IMR-90 (cell line): Measurements from ENCODE around the gene CYGB. TPM values are rescaled to one million over a fixed set of nuclear protein-coding genes. Genes with fewer than 3 reads are reported as not detected.

Experiments
- ATAC-seq: fragments of 200-7000 bp; cut with Tn5 transposase; 2 replicates; pipeline ENCODE4 v1.9.1; 2020; ENCODE audit warnings: low read depth, mild to moderate bottlenecking, moderate library complexity
- BruUV-seq: library from RNA; stranded (reverse); fragments of 400-500 nt; replicated peaks from 2 replicates; lab custom pipeline; 2021; lab: Mats Ljungman, UMichigan
- CTCF ChIA-PET: fragments of 300-600 bp; formaldehyde crosslinking; extraction: SDS; loops from one replicate; lab custom pipeline; 2021; ENCODE audit warnings: antibody characterized with exemption; lab: Yijun Ruan, JAX
- POLR2A ChIA-PET: fragments of 300-600 bp; sonication (Branson Sonifier 250); formaldehyde crosslinking; loops from one replicate; lab custom pipeline; 2022; ENCODE audit warnings: antibody characterized with exemption; ENCODE audit not compliant: unreplicated experiment; lab: Charles Lee
- DNase-seq: peaks from one replicate; pipeline ENCODE4 v3.0.0; 2013
- H2AFZ ChIP-seq: replicated peaks from 2 replicates; pipeline ENCODE3; 2013; ENCODE audit warnings: low read length, mild to moderate bottlenecking; ENCODE audit not compliant: poor library complexity
- H2AK5ac ChIP-seq: 2 replicates; pipeline ENCODE4 v1.6.1; 2013; ENCODE audit warnings: low read depth, low read length, inconsistent platforms
- H2AK9ac ChIP-seq: replicated peaks from 2 replicates; pipeline ENCODE3; 2013; ENCODE audit warnings: mild to moderate bottlenecking, low read depth, low read length, moderate library complexity; ENCODE audit not compliant: poor library complexity
- H2BK120ac ChIP-seq: 2 replicates; pipeline ENCODE4 v1.6.1; 2013; ENCODE audit warnings: low read depth, low read length, inconsistent platforms
- H2BK15ac ChIP-seq: 3 replicates; pipeline ENCODE4 v1.6.1; 2013; ENCODE audit warnings: low read depth, low read length, inconsistent platforms
- H2BK20ac ChIP-seq: 2 replicates; pipeline ENCODE4 v1.6.1; 2013; ENCODE audit warnings: low read depth, mild to moderate bottlenecking, inconsistent platforms, low read length, moderate library complexity
- H2BK5ac ChIP-seq: 2 replicates; pipeline ENCODE4 v1.6.1; 2013; ENCODE audit warnings: mild to moderate bottlenecking, low read depth, low read length, inconsistent platforms; ENCODE audit not compliant: poor library complexity, severe bottlenecking
- H3K14ac ChIP-seq: replicated peaks from 2 replicates; pipeline ENCODE4 v1.6.1; 2013; ENCODE audit warnings: low read depth, low read length, inconsistent platforms
- H3K18ac ChIP-seq: 2 replicates; pipeline ENCODE4 v1.6.1; 2013; ENCODE audit warnings: low read depth, low read length, control low read depth
- H3K23ac ChIP-seq: 2 replicates; pipeline ENCODE4 v1.6.1; 2013; ENCODE audit warnings: low read depth, low read length, inconsistent platforms
- H3K27ac ChIP-seq: 2 replicates; pipeline ENCODE4 v1.5.1; 2013; ENCODE audit warnings: mild to moderate bottlenecking, control low read depth, low read length; ENCODE audit not compliant: insufficient read depth
- H3K27me3 ChIP-seq: 2 replicates; pipeline ENCODE4 v1.6.1; 2013; ENCODE audit warnings: low read length; ENCODE audit not compliant: control insufficient read depth, insufficient read depth
- H3K36me3 ChIP-seq: 2 replicates; pipeline ENCODE4 v1.6.1; 2013; ENCODE audit warnings: low read length, mixed read lengths; ENCODE audit not compliant: control insufficient read depth, insufficient read depth
- H3K4ac ChIP-seq: 2 replicates; pipeline ENCODE4 v1.6.1; 2013; ENCODE audit warnings: low read depth, low read length, inconsistent platforms
- H3K4me1 ChIP-seq: 2 replicates; pipeline ENCODE4 v1.6.1; 2013; ENCODE audit warnings: low read length, mixed read lengths; ENCODE audit not compliant: control insufficient read depth, insufficient read depth
- H3K4me2 ChIP-seq: 2 replicates; pipeline ENCODE4 v1.6.1; 2013; ENCODE audit warnings: low read depth, mild to moderate bottlenecking, control low read depth, low read length, moderate library complexity
- H3K4me3 ChIP-seq: 2 replicates; pipeline ENCODE4 v1.5.1; 2013; ENCODE audit warnings: low read depth, mild to moderate bottlenecking, control low read depth, low read length, moderate library complexity; ENCODE audit not compliant: insufficient read depth
- H3K56ac ChIP-seq: 2 replicates; pipeline ENCODE4 v1.6.1; 2013; ENCODE audit warnings: low read length, inconsistent platforms; ENCODE audit not compliant: insufficient read depth; ENCODE audit errors: extremely low read depth
- H3K79me1 ChIP-seq, 2 experiments: 2 replicates each; pipeline ENCODE4 v1.6.1; 2013; ENCODE audit warnings: low read length in 2 of 2, inconsistent platforms in 1 of 2, low read depth in 1 of 2
- H3K9ac ChIP-seq: 2 replicates; pipeline ENCODE4 v1.6.1; 2013; ENCODE audit warnings: low read depth, low read length, control low read depth
- H3K9me1 ChIP-seq: 2 replicates; pipeline ENCODE4 v1.6.1; 2013; ENCODE audit warnings: low read length, inconsistent platforms; ENCODE audit not compliant: insufficient read depth
- H3K9me3 ChIP-seq: 2 replicates; pipeline ENCODE4 v1.6.1; 2013; ENCODE audit warnings: low read length; ENCODE audit not compliant: control insufficient read depth, insufficient read depth
- H4K20me1 ChIP-seq: 2 replicates; pipeline ENCODE4 v1.6.1; 2013; ENCODE audit warnings: low read length, inconsistent platforms; ENCODE audit not compliant: insufficient read depth
- H4K5ac ChIP-seq: 2 replicates; pipeline ENCODE4 v1.6.1; 2013; ENCODE audit warnings: mild to moderate bottlenecking, low read depth, low read length, control low read depth
- H4K8ac ChIP-seq, 2 experiments: 2 replicates each; pipeline ENCODE4 v1.6.1; 2013; ENCODE audit warnings: low read depth in 2 of 2, low read length in 2 of 2, control low read depth in 1 of 2, inconsistent platforms in 1 of 2
- H4K91ac ChIP-seq: 2 replicates; pipeline ENCODE4 v1.6.1; 2013; ENCODE audit warnings: low read depth, low read length, inconsistent platforms; ENCODE audit not compliant: insufficient read depth
- CEBPB ChIP-seq: IDR thresholded peaks from 2 replicates; pipeline ENCODE4 v1.6.1; 2012; ENCODE audit warnings: low read depth, low read length, improper control_type of control experiment
- MAZ ChIP-seq: IDR thresholded peaks from 2 replicates; pipeline ENCODE4 v1.6.1; 2012; ENCODE audit warnings: low read depth, mild to moderate bottlenecking, low read length, improper control_type of control experiment, moderate library complexity, borderline replicate concordance
- RAD21 ChIP-seq: IDR thresholded peaks from 2 replicates; pipeline ENCODE4 v1.6.1; 2012; ENCODE audit warnings: low read length, improper control_type of control experiment
- USF2 ChIP-seq: fragments of 150-350 bp; IDR thresholded peaks from 2 replicates; pipeline ENCODE4 v1.6.1; 2017; ENCODE audit warnings: mild to moderate bottlenecking, antibody characterized with exemption, low read length, low read depth
- WGBS, 2 experiments: methylation state at CpG; one replicate each; pipeline versions ENCODE4 v1.1.5 to v1.1.7; 2013; ENCODE audit warnings: missing lambda C conversion rate in 2 of 2; ENCODE audit not compliant: insufficient read length in 1 of 2; ENCODE audit errors: extremely low coverage in 2 of 2; 5-methylcytosine and 5-hydroxymethylcytosine counted together
- dilution Hi-C: fragments of 300-500 bp; cut with HindIII; formaldehyde crosslinking; loops from one replicate; pipeline ENCODE4 v1.14.3; 2018; ENCODE audit warnings: low sequenced_read_pairs; ENCODE audit not compliant: unreplicated experiment
- in situ Hi-C: fragments of 300-500 bp; cut with MboI; formaldehyde crosslinking; loops from 3 replicates; pipeline ENCODE4 v1.14.3; 2019; ENCODE audit warnings: low sequenced_read_pairs, inconsistent platforms, mixed read lengths
- intact Hi-C: fragments of 100-400 bp; cut with micrococcal nuclease; formaldehyde crosslinking; loops from 2 replicates; pipeline ENCODE4 v1.10.0; 2022
- polyA plus RNA-seq, 3 experiments: library from polyadenylated mRNA; depleted of rRNA; stranded (reverse); fragments of >200 nt; gene quantifications; 2 replicates each; pipeline ENCODE4 v1.2.3, GENCODE V29; 2012; ENCODE audit warnings: low replicate concordance in 1 of 3
- total RNA-seq: library from RNA; depleted of rRNA; stranded (reverse); fragments of >200 nt; gene quantifications from 2 replicates; pipeline ENCODE4 v1.2.3, GENCODE V29; 2012

Gene CYGB
- total and polyA plus RNA-seq, 2 of the 4 experiments (the other 2 are of a cell fraction), result 1.3 to 2.9 TPM

DNA sequence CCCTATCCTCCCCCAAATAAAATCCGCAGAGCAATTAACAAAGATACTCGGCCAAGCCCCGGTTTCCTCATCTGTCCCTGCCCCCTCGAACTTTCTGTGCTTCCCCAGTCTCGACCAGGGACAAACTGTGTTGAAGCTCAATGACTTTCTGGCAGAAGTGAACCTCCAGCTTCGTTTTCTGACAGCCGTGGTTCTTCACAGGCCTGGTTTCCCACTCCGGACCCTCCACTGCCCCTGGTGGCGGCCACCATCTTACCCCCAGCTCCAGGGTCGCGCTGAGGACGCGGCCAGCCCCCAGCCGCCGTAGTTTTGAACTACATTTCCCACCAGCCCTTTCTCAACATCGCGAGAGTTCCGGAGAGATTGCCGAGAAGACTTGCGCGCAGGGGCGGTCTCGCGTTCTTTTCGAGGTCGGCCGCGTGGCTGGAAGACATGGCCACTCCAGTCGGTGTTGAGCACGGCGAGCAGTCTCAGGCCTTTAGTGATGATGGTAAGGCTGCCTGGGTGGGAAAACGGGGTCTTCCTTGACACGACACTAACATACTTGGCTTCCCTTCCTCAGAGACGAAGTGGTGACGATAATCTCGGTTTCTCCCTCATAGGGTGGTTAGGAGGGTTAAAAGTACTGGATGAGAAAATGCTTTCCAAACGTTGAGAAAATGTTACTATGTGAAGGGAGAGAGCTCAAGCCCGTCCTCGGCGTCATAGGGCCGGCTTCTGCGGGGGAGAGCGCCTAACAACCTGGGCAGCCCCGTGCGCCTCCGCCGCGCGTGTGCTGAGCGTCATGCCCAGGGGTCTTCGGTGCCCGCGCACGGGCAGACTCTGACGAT, 20.1 kb upstream of the CYGB start (continued):
- TF ChIP-seq USF2, result peak; percentile 48; the same call in 1 of the 2 replicates

- peak overlapping the region; percentile 89 to 96 for H4K8ac ChIP-seq
- peak overlapping the region; percentile 89 for H2AK9ac ChIP-seq
- peak overlapping the region; percentile 84; the same call in 1 of the 2 replicates for H3K23ac ChIP-seq
- H3K4ac ChIP-seq, result peak overlapping the region; percentile 92
- H3K27me3 ChIP-seq, result no peaks in the 10 kb centered on the region
- peak overlapping the region; percentile 56 for H4K5ac ChIP-seq
- ChIA-PET POLR2A (no interaction called here), CTCF (interaction anchor here (0.5 to 4.6 kb wide), 9 partner anchors 9 to 592 kb away, joined by 3 to 19 read pairs (median 3); no protein-coding TSS in a partner anchor)
- H2BK15ac ChIP-seq, result peak overlapping the region; percentile 59; the same call in 2 of the 3 replicates
- H4K20me1 ChIP-seq, result peaks cover 36% of the 10 kb centered on the region
- H3K18ac ChIP-seq, result peak overlapping the region; percentile 60
- H3K14ac ChIP-seq, result peak overlapping the region; percentile 96
- H3K4me2 ChIP-seq, result peak overlapping the region; percentile 38
- intact Hi-C loops, result loop anchor here (5.0 kb wide), 1 partner anchor 115 kb away; no protein-coding TSS in a partner anchor
- dilution Hi-C loops, result no loop called here
- peak; percentile 3; the same call in 1 of the 2 replicates for ATAC-seq
- peak overlapping the region; percentile 79 for H2BK5ac ChIP-seq
- H3K27ac ChIP-seq, result peak overlapping the region; percentile 78
- peak overlapping the region; percentile 76 for H3K9ac ChIP-seq
- BruUV-seq, result no TSS peak
- H2AK5ac ChIP-seq, result no peak overlapping the region
- TF ChIP-seq MAZ, result no peak
- TF ChIP-seq USF2, result no peak
- no peak for TF ChIP-seq RAD21
- peak; percentile 58 for TF ChIP-seq CEBPB
- peaks cover 9 to 48% of the 10 kb centered on the region in 2 experiments for H3K79me1 ChIP-seq
- peak overlapping the region; percentile 89 for H4K91ac ChIP-seq
- H2BK20ac ChIP-seq, result peak overlapping the region; percentile 22; the same call in 1 of the 2 replicates
- in situ Hi-C loops, result no loop called here
- H2AFZ ChIP-seq, result peak overlapping the region; percentile 97
- peak overlapping the region; percentile 49 for H3K4me3 ChIP-seq
- 37% methylated on average over 14 of the region's 30 CpGs; no CpG with 5 or more reads in 1 of the 2 experiments for WGBS, 2 experiments
- H3K4me1 ChIP-seq, result peaks cover 16% of the 10 kb centered on the region
- H3K9me1 ChIP-seq, result peaks cover 6% of the 10 kb centered on the region
- peak; percentile 49 for DNase-seq
- H3K9me3 ChIP-seq, result no peaks in the 10 kb centered on the region
- H3K36me3 ChIP-seq, result peaks cover 9% of the 10 kb centered on the region
- H2BK120ac ChIP-seq, result peak overlapping the region; percentile 82
- H3K56ac ChIP-seq, result peak overlapping the region; percentile 78
Measured at GRCh38 chr17:76556765-76557367, 19.4 kb upstream of the CYGB start.
